IMR-90 (cell line): Measurements from ENCODE around the gene SH3RF3.

ENCODE experiments used
- BHLHE40 ChIP-seq: fragments of 150-350 bp; IDR thresholded peaks from 2 replicates; pipeline ENCODE4 v1.6.1; 2016; ENCODE audit warnings: mild to moderate bottlenecking, low read depth, low read length
- CHD1 ChIP-seq: IDR thresholded peaks from 2 replicates; pipeline ENCODE4 v1.6.1; 2012; ENCODE audit warnings: low read depth, low read length, improper control_type of control experiment
- CTCF ChIP-seq: conservative IDR thresholded peaks from 2 replicates; pipeline ENCODE4 v1.5.1; 2012; ENCODE audit warnings: mild to moderate bottlenecking, low read depth, low read length, improper control_type of control experiment
- ELK1 ChIP-seq: fragments of 150-350 bp; IDR thresholded peaks from 2 replicates; pipeline ENCODE4 v1.6.1; 2016; ENCODE audit warnings: low read depth, mild to moderate bottlenecking, low read length, moderate library complexity, borderline replicate concordance
- MAFK ChIP-seq: IDR thresholded peaks from 2 replicates; pipeline ENCODE4 v1.6.1; 2012; ENCODE audit warnings: low read depth, low read length, improper control_type of control experiment
- MXI1 ChIP-seq: IDR thresholded peaks from 2 replicates; pipeline ENCODE4 v1.6.1; 2012; ENCODE audit warnings: low read depth, mild to moderate bottlenecking, low read length, moderate library complexity, borderline replicate concordance
- NFE2L2 ChIP-seq: fragments of 150-350 bp; IDR thresholded peaks from 2 replicates; pipeline ENCODE4 v1.6.1; 2016; ENCODE audit warnings: low read depth, mild to moderate bottlenecking, low read length
- POLR2A ChIP-seq: IDR thresholded peaks from 2 replicates; pipeline ENCODE4 v1.6.1; 2012; ENCODE audit warnings: mild to moderate bottlenecking, low read depth, low read length
- RAD21 ChIP-seq: IDR thresholded peaks from 2 replicates; pipeline ENCODE4 v1.6.1; 2012; ENCODE audit warnings: low read length, improper control_type of control experiment
- RCOR1 ChIP-seq: IDR thresholded peaks from 2 replicates; pipeline ENCODE4 v1.6.1; 2012; ENCODE audit warnings: mild to moderate bottlenecking, low read length, improper control_type of control experiment; ENCODE audit not compliant: insufficient replicate concordance
- RFX5 ChIP-seq: IDR thresholded peaks from 2 replicates; pipeline ENCODE4 v1.8.0; 2012; ENCODE audit warnings: low read depth, mild to moderate bottlenecking, low read length, moderate library complexity
- SMC3 ChIP-seq: fragments of 150-350 bp; IDR thresholded peaks from 2 replicates; pipeline ENCODE4 v1.6.1; 2016; ENCODE audit warnings: low read depth, mild to moderate bottlenecking, antibody characterized with exemption, low read length, moderate library complexity
- USF2 ChIP-seq: fragments of 150-350 bp; IDR thresholded peaks from 2 replicates; pipeline ENCODE4 v1.6.1; 2017; ENCODE audit warnings: mild to moderate bottlenecking, antibody characterized with exemption, low read length, low read depth

GRCh38 chr2:109398366-109399015 is 269.5 kb downstream of the SH3RF3 start:
- no peak for TF ChIP-seq CTCF
- no peak for TF ChIP-seq NFE2L2
- TF ChIP-seq BHLHE40 = no peak
- no peak for TF ChIP-seq POLR2A
- TF ChIP-seq RFX5 = no peak
- TF ChIP-seq RCOR1 = no peak
- TF ChIP-seq RAD21 = no peak
- no peak for TF ChIP-seq SMC3
- no peak for TF ChIP-seq USF2
- TF ChIP-seq CHD1 = no peak
- TF ChIP-seq MXI1 = no peak
- TF ChIP-seq ELK1 = no peak
- no peak for TF ChIP-seq MAFK
